Measurements from ENCODE around the gene ADSS1.
"Not testable (repeated sequence)": the region's sequence is repeated elsewhere in the genome, so short reads cannot be mapped to it uniquely, and the experiment has no call there.

ADSS1 gene

DNA sequence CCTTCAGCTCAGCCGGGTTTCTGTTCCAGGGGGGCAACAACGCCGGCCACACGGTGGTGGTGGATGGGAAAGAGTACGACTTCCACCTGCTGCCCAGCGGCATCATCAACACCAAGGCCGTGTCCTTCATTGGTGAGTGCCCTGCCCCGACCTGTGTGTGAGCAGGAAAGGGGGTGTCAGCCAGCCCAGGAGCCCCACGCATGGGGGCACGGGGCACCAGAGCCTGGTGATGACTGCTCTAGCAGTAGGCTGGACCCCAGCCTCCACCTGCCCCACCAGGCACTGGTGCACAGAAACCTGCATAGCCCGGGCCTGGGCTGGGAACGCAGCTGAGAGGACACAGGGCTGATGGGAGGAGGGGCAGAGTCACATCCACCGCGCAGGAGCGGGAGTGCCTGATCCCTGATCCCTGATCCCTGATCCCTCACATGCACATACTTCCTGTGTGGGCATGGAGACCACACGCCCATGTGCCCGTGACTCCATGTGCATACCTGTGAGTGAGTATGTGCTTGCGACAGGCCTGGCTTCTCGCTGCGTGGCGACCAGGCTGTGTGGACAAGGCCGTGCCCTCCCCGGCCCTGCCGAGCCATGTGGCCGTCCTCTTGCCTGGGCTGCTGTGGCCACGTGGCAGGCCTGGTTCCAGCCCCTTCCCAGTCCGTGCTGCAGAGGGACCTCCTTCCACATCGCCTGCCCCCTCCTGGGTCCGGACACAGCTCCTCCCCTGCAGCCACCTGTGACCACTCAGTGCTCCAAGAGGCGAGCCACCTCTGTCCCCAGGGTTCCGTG lies 11.2 kb downstream of the ADSS1 start:
- no peak for DNase-seq

DNA sequence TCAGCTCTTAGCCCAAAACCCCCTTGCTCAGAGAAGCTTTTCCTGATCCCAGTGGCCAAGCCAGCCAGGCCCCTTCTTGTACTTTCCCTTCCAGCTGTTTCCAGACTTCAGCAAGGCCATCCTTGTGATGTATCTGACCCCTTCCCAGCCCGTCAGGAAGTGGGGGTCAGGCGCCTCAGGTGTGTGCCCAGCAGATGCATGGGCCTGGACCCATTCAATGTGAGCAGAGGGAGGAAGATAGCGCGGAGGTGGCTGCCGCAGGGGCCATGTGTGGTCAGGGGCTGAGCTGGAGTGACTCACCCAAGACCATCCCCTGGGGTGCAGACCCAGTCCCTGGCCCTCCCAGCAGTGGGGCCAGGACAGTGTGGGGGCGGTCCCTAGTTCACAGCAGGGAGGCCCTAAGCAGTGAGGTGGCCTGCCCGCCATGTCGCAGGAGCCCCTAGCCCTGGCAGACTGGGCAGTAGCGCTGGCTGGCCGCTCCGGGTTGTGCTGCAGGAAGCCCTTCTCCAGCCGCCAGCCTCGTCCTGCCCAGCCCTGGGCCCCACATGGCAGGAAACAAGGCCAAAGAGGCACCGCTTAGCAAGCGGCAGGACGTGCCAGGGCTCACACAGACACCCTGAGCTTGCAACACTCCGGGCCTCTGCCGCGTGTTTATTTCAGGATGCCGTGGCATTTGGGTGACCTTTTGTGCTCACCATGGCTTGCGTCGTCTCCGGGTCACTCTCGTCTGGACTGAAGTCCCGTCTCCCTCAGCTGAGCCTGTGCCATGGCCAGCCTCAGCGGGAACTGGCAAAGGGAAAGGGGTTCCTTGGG lies 12.0 kb downstream of the ADSS1 start:
- no peak for DNase-seq

DNA sequence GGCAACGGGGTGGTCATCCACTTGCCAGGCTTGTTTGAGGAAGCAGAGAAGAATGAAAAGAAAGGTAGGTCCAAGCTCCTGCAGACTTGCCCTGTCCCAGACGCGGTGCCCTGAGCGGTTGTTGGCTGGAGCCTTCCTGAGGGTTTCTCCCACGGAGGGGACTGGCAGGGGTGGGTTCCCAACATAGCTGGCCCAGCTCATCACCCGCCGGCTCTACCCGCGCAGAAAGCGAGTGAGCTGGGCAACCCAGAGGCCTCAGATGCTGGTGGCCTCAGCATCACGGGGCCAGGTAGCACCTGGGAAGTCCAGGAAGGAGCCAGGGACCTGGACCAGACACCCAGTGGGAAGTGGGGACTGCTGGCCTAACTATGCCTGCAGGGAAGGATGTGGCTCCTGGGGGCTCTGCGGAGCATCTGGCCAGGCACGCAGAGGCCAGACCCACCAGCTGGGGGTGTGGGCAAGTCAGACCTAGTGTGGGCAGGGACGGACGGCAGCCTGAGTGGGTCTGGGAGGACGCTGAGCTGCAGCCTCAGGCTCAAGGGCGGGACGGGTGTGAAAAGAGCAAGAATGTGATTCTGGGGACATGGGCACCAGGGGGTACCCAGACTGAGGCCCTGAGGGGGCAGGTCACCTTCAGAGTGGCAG lies 14.5 kb downstream of the ADSS1 start:
- DNase-seq: no peak

DNA sequence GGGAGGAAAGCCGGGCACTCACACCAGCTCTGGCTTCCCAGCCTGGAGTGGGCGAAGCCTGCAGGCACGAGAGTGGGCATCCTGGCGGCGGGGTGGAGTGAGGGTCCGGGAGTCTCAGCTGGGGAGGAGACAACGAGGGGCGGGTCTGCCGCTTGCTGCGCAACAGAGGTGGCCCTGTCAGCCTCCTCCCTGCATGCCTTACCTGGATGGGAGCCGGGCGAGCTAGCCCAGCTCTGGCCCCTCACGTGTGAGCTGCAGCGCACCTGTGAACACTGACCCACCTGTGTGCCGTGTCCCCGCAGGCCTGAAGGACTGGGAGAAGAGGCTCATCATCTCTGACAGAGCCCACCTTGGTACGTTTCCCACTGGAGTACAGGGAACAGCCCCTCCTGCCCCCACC lies 15.0 kb downstream of the ADSS1 start:
- DNase-seq: no peak

DNA sequence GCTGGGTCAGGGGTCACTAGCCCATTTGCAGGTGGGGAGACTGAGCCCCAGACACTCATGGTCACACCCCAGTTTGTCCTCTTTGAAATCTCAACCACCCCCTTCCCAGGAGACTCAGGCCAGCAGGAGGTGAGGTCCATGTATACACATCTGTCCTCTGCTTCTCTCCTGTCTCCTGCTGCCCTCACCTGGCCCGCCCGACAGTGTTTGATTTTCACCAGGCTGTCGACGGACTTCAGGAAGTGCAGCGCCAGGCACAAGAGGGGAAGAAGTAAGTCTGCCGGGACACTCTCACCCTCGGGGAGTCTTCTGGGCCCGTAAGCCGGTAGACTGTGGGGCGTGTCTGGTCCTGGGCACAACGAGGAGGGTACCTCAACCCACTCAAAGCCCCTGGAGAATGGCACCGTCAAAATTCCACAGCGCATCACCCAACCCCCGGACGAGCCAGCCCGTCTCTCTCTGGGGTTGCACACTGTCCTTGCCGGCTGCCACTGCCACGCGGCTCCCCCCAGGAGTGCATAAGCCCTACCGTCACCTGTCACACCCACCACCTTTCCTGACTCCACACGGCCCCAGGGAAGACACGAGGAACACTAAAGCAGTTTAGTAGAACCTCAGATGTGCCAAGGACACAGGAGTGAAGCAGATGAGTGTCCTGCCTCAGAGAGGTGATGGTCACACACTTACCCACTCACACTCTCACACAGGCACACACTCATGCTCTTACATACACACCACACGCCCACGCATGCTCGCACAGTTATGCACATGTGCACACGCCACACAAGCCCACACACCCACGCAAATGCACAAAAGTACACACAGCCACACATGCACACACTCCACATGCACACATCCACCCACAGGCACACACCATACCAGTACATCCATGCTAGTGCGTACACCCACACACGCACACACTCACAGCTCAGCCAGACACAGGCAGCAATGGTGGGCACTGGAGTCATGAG lies 15.8 kb downstream of the ADSS1 start:
- no peak for DNase-seq

DNA sequence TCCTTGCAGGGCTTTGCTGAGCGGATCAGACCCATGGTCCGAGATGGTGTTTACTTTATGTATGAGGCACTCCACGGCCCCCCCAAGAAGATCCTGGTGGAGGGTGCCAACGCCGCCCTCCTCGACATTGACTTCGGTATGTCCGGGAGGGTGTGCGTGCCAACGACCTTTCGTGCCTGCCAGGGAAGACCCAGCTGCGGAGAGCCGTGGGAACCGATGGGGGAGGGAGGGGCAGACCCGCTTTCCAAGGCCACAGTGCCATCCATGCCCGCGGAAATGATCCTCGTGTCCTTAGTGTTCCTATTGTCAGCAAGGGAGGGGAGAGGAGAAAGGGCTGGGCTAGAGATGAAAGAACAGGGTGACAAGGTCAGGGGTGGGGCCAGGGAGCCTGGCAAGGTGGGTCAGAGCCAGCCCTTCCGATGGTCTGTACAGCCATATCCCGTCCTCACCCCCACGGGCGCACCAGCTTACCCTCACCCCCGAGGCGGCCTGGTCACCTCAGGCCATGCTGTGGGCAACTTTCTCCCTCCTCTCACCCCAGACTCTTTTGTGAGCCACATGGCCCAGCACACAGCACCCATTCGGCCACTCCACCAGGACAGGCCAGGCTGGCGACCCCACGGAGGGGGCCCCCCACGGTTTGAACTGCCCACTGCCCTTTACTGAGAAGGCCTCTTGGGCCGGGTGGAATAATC lies 17.2 kb downstream of the ADSS1 start:
- DNase-seq: no peak

DNA sequence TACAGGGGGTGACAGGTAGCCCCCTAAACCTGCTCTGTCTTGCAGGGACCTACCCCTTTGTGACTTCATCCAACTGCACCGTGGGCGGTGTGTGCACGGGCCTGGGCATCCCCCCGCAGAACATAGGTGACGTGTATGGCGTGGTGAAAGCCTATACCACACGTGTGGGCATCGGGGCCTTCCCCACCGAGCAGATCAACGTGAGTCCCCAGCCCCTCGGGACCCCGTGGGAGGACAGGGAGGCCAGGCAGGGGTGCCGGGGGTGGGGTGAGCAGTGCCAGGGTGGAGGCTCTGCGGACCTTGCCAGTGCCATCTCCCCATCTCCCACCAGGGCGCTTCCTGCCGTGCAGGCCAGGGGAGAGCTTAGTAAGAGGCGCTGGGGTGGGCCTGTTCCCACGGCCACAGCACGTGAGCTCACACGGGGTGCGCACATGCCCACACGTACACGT lies 17.8 kb downstream of the ADSS1 start:
- no peak for DNase-seq

DNA sequence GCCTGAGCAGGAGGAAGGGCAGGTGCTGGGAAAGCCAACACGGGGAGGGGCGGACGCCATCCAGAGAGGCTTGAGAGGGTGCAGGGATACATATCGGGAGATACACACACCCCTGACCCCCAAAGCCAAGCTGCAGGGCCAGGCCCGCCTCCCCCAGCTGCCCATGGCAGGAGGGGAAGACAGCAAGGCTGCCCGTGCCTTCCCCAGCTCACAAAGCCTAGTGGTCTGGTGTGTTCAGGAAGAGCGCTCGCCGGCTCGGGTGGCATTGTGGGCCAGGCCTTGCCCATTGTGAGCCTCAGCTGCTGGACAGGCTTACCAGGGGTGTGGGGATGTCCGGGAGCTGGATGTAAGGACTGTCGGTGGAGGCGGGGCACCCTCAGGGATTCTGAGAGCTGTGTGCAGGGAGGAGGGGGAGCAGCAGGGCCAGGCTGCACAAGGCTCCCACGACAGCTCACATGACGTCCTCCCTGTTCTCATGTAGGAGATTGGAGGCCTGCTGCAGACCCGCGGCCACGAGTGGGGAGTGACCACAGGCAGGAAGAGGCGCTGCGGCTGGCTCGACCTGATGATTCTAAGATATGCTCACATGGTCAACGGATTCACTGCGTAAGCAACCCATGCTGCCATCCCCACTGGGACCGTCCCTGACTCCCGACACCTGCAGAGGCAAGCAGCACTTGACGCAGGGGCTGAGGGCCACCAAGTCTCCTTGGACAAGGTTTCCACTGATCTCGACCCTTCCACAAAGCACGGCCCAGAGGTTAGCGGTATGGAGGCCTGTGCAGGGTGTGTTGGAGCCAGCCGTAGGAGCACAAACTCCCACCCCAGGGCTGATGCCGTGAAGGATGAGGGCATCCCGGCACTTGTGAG lies 18.8 kb downstream of the ADSS1 start:
- no peak for DNase-seq

DNA sequence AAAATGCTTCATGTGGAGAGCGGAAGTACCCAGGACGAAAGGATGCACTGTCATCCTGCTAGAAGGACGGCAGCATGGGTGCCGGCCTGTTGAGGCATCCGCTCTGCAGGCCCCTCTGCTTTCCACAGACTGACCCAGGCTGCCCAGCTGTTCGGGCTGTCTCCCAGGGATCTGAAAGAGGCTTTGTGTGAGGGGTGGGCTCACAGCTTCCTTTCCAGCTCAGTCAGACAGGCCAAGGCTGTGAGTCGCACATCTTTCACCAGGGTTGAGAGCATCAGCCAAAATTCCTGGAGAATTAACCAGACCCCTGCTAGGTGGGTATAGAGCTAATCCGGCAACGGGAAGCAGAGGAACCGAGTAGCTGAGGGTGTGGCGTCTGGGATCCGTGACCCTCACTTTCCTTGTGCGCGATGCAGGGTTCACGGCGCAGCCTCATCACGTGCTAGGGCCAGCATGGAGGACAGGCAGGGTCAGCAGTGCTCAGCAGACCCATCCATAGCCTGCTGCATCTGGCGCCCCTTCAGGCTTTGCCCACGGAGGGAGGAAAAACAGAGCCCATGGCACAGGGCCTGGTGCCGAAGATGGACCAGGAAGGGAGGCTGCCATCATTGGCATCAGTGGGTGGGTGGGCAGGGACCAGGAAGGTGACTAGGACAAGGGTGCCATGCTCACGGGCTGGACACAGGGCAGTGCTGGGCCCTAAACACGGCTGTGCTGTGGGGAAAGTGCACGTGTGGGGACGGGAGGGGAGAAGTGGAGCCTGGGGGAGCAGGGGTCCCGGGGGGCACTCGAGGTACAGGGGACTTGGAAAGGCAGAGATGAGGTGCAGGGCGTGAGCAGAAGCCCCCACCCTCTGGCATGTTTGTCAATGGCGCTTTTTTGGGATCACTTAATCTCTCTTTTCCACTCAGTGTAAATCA lies 19.7 kb downstream of the ADSS1 start:
- no peak for DNase-seq

DNA sequence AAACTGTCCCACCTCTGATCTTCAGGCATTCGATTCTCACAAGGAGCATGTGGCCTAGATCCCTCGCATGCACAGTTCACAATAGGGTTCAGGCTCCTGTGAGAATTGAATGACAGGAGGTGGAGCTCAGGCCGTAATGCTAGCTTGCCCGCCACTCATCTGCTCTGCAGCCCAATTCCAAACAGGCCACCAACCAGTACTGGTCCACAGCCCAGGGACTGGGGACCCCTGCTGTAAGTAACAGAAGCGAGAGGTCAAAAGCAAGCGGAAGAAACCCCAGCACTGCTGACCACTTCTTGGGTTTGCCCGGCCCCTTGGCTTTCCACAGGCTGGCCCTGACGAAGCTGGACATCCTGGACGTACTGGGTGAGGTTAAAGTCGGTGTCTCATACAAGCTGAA lies 20.5 kb downstream of the ADSS1 start:
- DNase-seq: no peak

DNA sequence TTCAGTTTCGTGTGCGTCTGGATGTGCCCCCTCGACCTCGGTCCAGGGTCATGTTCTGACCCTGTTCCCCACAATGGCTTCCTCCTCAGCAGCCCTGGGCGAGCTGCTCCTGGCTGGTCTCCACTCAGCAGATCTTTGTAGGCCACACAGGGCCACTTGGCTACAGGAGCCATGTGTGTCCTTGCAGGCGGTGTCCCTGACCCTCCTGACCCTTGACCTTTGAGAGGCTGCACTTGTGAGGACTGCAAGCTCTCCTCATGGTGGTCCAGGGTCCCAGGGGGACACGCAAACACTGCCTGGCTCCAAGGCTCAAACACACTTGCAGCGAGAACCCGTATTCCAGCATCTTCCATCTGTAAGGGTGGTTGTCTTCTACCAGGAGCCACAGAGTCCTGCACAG lies 21.4 kb downstream of the ADSS1 start:
- DNase-seq: no peak

DNA sequence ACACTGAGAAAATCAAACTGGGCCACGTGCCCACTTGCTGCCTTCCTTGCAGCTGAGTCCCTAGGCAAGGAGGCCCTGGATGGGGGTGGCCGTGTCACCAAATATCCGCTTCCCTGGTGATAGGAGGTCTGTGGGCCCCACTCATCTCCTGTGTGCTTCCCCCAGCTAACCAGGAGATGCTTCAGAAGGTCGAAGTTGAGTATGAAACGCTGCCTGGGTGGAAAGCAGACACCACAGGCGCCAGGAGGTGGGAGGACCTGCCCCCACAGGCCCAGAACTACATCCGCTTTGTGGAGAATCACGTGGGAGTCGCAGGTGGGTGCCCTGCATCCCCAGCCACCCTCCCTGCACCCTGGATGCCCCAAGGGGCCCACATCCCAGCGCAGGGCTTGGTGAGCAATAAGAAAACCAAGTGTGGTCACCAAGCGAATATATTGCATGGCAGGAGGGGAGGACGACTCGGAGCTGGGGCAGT lies 22.1 kb downstream of the ADSS1 start:
- no peak for DNase-seq

DNA sequence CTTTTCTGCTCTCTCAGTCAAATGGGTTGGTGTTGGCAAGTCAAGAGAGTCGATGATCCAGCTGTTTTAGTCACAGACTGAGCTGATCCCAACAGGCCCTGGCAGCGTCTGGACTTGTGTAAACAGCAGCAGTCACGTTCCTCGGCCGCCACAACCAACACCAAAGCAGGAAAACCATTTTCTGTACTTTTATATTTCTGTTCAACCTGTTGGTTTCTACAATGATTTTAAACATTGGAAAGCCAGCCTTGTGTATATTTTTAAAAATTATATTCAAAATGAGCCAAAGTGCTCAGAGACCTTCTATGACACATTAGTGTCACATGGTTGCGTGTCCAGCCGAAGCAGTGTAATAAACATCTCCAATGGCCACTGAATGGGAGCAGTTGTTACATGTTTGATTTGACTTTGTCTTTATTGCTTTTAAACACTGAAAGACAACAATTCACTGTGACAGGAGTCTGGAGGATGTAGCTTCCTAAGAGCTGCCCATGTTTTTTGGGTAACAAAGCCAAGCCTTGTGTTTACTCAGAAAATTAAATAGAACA lies 23.0 kb downstream of the ADSS1 start:
- peak; percentile 63 for DNase-seq

DNA sequence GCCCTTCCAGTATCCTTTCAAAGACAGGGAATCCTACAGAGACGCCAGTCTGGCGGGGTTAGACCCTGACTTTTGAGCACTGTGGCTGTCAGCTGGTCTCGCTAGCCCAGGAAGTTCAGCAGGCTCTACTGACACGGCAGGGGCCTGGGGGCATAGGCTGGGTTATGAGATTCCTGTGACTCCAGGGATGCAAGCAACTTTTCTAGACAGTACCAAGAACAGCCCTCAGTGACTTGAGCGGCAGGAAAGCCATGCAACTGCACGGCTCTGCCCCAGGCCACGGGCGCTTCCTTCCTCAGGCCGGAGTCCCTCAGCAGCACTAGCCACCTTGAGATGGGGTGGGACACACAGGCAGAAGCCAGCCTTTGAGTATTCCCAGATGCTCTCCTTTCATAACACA lies 23.8 kb downstream of the ADSS1 start:
- no peak for DNase-seq

DNA sequence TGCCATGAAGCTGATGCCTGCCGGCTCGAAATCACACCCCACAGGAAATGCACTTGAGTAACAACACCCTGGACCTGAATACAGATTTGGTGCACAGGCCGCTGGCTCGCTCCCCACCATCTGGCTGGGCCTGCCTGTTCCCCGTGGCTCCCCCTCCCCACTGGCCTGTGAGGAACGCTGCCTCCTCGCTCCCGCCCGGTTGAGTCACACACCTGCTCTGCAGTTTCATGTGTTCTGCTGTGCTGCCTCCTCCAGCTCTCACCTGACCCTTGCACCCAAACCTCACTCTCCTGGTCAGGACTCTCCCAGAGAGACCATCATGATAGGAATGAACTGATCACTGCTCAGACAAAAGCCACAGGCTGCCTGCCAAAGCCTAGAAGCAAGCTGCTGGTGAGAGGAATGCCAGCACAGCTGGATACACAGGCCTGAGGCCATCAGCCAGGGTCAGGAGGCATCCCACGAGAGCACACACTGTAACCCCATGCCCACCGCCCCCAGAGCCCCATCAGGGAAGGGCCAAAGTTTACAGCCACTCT lies 25.2 kb downstream of the ADSS1 start:
- DNase-seq: no peak

DNA sequence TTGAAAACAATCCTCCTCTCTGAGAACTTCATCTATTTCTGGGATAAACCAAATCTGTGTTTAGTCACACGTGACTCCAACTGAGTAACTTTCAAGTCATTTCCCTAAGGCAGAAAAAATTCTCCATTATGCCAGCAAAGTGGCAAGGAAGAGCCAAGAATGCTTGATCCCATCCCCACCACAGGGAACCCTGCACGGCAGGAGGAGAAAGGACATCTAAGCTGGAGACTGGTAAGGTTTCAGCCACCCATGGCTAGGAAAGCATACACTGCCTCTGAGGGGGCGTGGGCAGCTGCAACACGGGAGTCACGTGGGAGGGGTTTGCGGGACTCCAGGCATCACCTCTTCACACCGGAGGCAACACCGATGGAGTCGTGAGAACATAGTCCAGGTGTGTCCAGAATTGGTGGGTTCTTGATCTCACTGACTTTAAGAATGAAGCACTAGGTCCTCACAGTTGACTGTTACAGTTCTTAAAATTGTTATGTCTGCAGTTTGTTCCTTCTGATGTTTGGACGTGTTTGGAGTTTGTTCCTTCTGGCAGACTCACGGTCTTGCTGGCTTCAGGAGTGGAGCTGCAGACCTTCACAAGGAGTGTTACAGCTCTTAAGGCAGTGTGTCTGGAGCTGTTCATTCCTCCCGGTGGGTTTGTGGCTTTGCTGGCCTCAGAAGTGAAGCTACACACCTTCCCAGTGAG lies 26.2 kb downstream of the ADSS1 start:
- no peak for DNase-seq

DNA sequence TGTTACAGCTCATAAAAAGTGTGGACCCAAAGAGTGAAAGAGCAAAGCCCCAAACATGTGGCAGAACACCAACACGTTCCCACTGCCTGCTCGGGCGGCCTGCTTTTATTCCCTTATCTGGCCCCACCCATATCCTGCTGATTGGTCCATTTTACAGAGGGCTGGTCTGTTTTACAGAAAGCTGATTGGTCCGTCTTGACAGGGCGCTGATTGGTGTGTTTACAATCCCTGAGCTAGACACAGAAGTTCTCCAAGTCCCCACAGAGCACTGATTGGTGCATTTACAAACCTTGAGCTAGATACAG lies 26.7 kb downstream of the ADSS1 start:
- DNase-seq: not testable (repeated sequence)
